NCI-H1436 (cell line): ENCODE results near the gene CD177.
"Not testable (repeated sequence)": the region's sequence is repeated elsewhere in the genome, so short reads cannot be mapped to it uniquely, and the experiment has no call there.

Experiments used
- DNase-seq: peaks from one replicate; lab custom pipeline; 2025; lab: John Stamatoyannopoulos, UW

The CD177 gene

DNA sequence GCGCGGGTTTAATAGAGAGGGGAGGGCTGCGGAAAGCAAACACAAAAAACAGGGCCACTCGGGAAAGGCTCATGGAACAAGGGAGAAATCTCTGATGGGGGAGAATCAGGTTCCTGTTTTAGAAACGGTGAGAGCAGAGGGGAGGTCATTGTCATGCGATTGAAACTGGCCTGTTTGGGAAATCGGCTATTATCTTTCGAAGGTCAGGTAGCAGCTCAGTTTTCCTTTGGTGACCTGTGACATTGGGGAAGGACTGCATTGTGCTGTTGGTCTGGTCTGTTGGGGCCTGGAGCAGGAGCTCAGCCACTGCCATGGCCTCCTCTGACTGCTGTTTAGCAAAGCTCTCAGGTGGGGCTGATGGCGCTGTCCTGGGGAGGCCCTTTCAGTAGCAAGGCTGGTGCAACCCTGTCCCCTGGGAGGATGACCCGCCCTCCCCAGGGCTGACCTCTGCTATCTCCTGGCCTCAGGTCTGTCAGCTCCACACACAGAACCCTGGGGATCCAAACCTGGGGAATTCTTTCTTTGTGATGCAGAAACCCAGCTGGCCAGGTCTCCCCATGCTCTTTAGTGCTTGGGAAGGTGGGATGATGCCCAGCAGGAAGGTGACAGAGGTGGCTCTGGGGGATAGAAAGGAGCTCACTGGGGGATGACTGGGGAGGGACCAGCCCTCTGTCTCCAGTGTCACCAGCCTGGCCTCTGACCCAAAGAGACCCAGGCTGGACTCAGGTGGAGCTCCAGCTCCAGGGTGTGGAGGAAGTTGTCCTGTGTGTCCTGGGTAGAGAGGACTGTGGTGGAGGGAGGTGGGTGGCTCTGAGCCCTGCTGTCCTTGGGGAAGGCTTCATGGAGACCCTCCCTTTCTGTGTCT, 21.2 kb upstream of the CD177 start:
- DNase-seq = no peak

DNA sequence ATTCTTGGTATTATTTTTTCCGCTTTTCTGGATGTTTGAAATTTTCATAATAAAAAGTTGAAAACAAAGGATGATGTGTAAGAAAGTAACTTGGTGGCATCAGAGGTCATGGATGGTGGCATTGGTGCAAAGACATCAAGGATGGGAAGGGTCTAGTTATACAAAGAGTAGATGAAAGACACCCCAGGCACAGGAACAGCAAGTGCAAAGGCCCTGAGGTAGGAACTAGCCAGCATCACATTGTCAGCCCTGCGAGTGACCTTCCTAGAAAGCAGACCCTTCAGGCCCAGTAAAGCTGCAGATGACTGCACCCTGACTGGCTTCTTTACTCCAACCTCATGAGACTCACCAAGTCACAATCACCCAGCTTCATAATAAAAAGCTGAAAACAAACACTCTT, 17.0 kb upstream of the CD177 start:
- DNase-seq = not testable (repeated sequence)

DNA sequence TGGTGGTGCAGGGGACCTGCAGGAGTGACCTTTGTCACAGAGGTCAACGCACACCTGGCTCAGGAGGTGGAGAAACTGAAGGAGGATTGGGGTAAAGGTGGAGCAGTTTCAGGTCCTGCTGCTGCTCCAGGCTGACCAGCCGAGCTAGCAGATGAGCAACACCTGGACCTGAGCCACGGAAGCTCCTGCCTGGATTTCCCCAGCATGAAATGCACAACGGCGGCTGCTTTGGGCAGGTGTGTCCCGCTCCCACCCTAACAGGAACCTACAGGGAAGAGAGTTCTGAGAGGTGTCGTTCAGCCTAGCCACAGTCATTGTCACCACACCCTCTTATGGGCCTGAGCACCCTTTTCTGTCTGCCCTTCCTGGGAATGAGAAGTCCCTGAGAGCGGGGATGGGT, 15.7 kb upstream of the CD177 start:
- DNase-seq = no peak

DNA sequence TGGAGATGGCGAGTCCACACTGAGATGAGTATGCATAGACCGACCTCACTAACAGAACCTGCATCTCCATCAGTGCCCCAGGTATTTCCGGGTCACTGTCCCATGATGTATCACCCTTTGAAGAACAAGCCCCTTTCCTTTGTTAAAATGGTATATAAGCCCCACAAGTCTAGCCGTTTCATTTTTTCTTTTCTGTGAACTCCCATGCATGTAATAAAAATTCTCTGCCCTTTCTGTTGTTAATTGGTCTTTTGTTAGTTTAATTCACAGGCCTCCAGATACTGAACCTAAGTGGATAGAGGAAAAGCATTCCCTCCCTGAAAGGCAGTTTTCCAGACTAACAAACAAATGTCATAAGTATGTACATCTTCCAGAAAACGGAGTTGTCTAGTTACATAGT, 15.0 kb upstream of the CD177 start:
- no peak for DNase-seq

DNA sequence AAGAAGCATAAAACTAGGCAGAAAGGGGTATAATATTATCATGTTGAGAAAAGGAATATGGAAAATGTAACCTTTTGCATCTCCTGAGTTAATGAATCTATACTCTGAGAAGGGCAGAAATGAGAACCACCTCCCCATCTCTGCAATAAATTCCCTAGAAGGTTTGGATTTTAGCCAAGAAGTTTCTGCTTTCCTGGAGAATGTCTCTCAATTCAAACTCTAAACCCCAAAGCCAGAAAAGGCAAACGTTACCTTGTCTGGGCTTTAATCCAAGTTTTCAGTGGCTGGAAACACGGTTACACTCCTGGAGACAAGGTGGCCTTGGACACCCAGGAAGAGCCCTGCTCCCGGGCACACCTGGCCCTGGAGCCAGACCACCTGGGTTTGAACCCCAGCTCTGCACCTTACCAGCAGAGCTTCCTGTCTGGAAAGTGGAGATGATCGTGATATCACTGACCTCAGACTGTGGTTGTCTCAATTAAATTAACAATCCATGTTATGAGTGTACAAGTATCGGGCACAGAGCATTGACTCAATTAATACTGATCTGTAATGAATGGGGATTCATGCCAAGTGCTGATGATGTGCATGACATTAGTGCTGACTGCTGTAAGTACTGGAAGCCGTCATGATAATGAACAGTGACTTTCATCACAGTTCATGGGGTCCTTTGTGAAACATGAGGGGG, 14.1 kb upstream of the CD177 start:
- DNase-seq = not testable (repeated sequence)

DNA sequence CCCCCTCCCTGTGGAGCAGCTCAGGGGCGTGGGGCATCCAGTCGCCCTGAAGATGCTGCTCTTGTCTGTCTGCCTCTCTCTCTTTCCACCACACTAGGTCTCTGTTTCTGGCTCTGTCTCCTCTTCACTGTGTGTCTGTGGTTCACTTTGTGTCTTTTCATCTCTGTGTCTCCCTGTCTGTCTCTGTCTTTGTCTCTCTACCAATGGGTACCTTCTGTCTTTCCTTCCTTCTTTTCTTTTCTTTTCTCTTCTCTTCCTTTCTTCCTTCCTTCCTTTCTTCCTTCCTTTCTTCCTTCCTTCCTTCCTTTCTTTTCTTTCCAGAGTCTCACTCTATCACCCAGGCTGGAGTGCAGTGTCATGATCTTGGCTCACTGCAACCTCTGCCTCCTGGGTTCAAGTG, 13.4 kb upstream of the CD177 start:
- not testable (repeated sequence) for DNase-seq

DNA sequence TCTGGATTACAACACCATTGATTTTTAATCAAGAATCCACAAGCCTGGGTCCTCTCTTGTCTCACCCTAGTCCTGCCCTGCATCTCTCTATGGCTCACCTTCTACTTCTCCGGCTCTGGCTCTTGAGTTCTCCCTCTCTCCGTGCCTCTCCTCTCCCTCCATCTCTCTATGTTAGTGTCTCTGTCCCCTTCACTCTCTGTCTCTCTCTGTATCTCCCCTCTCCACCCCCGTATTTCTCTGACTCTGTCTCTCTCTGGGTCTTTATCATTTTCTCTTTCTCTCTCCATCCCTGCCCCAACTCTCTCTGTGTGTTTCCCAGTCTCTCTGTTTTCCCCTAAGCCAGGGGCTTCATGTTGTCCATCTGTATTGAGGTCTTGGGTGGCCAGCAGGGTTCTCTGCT, 12.4 kb upstream of the CD177 start:
- DNase-seq = not testable (repeated sequence)

DNA sequence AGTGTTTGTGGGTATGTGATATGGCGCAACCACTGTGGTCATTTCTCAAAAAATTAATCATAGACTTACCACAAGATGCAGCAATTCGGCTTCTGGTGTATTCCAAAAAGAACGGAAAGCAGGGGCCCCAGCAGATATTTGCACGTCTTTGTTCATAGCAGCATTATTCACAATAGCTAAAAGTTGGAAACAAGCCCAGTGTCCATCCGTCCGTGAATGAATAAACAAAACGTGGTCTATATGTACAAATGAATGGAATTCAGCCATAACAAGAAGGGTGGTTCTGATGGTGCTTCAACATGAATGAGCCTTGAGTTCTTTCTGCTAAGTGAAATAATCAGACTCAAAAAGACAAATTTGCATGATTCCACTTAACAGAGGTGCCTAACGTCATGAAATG, 11.4 kb upstream of the CD177 start:
- not testable (repeated sequence) for DNase-seq

DNA sequence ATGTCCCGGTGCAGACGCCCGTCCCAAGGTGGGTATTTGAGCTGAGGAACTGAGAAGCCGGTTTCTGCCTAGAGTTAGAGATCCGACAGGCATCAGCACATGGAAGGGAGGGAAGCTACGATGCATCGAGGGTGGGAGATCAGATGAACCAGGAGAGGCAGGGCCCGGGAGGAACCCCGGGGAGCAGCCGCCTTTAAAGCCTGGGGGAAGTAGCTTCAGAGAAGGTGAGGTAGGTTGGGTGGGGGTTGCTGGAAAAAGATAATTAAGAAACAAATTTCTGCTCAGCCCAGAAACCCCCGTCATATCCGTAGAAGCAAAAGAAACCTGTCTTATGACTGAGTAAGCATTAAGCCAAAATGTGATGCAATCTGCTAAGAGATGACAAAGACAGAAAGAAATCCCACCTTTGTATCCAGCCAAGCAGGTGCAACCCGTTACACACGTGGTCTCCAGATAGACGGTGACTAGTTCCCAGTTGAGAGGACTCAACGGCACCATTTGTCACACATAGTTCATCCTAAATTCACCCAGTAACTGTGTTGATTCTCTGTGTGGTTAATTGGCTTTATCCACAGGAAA, 9.1 kb upstream of the CD177 start:
- not testable (repeated sequence) for DNase-seq

DNA sequence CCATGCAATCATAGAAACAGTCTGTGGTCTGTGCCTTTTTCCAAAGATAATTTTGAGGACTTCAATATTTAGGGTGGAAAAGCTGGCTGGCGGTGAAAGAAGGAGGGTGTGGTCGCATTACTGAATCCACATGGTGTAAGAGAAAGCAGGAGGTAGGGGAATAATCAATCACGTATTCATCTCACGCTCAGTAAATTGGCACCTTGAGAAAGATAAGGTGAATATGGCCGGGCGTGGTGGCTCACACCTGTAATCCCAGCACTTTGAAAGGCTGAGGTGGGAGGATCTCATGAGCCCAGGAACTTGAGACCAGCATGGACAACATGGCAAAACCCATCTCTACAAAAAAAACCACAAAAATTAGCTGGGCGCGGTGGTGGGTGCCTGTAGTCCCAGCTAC, 3.7 kb upstream of the CD177 start:
- DNase-seq = not testable (repeated sequence)

DNA sequence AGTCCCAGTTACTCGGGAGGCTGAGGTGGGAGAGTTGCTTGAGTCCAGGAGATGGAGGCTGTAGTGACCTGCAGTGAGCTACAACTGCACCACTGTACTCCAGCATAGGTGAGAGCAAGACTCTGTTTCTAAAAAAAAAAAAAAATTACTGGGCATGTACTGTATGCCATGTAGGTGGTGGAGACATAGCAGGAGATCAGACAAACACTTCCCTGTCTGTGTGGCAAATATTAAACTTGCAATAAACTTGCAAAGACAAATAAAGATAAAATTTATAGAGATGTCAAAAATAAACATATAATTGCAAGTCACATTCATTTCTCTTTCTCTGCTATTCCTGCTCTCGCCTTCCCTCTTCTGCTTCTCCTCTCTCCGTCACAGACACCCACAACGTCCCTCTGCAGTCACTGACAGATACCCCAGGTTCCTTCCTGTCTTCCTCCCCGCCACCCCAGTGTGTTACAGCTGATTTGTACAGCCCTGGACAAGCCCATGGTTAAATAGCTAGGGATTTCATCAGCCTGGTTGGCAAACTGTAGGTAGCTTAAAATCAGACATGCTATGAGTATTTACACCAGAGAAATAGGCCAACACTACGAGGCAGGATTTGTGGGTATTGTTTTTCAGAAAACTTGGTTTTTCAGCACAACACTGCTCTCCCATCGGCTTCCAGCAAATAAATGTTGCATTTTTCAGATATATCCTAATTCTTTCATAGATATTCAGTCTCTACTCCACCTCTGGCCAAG, 1.3 kb upstream of the CD177 start:
- DNase-seq = no peak

DNA sequence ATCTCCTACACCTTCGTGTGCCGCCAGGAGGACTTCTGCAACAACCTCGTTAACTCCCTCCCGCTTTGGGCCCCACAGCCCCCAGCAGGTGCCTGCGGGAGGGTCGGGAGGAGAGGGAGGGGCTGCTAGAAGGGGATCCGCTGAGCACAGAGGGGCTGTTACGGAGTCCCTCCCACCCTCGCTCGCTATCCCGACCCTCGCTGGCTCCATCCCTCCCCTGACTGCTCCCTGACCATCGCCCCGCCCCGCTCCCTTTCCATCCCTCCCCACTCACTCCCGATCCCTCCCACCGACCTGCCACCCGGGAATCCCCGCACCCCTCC, 780 bp downstream of the CD177 start:
- no peak for DNase-seq

DNA sequence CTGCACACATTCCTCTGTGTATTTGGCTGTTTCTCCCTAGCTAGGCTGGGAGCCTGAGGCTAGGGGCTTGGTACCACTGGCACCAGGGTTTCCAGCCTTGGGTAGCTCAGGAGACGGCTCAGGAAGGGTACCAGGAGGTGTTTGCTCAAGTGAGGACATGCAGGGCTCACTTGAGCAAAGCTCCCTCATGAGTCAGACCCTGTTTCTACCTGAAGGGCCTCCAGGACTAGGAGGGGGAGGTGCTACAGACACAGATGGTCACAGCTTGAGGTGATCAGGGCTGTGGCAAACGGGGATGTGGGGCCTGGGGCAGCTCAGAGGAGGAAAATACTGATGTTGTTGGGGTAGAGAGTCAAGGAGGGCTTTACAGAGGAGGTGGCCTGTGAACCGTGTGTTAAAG, 3.3 kb downstream of the CD177 start:
- not testable (repeated sequence) for DNase-seq

DNA sequence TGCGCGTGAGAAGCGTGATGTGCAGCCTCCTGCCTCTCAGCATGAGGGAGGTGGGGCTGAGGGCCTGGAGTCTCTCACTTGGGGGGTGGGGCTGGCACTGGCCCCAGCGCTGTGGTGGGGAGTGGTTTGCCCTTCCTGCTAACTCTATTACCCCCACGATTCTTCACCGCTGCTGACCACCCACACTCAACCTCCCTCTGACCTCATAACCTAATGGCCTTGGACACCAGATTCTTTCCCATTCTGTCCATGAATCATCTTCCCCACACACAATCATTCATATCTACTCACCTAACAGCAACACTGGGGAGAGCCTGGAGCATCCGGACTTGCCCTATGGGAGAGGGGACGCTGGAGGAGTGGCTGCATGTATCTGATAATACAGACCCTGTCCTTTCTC, 8.7 kb downstream of the CD177 start:
- DNase-seq = no peak

DNA sequence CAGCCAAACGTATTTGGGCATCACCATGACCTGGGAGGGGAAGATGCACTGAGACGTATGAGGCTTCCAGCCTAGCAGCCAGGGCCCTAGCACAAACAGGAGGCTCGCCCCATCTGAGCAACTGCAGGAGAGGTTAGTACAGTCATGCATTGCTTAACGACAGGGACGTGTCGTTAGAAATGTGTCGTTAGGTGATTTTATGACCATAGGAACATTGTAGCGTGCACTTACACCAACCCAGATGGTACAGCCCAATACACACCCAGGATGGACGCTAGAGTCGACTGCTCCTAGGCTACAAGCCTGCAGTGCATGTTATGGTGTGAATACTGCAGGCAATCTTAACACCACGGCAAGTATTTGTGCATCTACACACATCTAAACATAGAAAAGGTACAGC, 9.3 kb downstream of the CD177 start:
- DNase-seq = no peak

DNA sequence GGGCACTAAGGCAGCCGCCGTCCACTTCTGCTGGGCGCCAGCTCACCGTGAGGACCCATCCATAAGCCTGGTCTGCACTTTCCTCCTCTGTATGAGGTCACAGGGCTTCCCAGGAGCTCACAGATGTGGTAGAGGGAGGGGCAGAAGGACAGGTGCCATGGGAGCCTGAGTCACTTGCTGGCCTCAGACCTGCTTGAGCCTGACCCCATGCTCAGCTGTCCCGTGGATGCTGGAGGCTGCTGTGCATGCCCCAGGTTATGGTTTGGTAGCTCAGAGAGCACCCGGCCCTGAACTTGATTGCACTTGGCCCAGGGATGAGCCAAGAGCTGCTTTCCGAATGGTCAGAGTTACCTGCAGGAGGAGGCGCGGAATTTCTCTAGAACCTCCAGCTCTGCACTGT, 12.2 kb downstream of the CD177 start:
- not testable (repeated sequence) for DNase-seq

DNA sequence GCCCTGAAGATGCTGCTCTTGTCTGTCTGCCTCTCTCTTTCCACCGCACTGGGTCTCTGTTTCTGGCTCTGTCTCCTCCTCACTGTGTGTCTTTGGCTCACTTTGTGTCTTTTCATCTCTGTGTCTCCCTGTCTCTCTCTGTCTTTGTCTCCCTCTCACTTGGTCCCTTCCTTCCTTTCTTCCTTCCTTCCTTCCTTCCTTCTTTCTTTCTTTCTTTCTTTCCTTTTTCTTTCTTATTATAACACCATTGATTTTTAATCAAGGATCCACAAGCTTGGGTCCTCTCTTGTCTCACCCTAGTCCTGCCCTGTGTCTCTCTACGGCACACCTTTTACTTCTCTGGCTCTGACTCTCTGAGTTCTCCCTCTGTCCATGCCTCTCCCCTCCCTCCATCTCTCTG, 14.3 kb downstream of the CD177 start:
- DNase-seq = no peak

DNA sequence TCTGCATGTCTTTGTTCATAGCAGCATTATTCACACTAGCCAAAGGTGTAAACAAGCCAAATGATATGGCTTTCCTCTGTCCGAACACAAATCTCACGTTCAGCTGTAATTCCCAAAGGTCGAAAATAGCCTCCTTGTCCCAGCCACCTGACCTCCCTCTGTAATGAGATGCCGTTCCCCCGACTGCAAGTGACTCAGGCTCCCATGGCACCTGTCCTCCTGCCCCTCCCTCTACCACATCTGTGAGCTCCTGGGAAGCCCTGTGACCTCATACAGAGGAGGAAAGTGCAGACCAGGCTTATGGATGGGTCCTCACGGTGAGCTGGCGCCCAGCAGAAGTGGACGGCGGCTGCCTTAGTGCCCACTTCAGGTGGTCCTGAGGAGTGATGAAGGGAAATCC, 15.4 kb downstream of the CD177 start:
- not testable (repeated sequence) for DNase-seq

DNA sequence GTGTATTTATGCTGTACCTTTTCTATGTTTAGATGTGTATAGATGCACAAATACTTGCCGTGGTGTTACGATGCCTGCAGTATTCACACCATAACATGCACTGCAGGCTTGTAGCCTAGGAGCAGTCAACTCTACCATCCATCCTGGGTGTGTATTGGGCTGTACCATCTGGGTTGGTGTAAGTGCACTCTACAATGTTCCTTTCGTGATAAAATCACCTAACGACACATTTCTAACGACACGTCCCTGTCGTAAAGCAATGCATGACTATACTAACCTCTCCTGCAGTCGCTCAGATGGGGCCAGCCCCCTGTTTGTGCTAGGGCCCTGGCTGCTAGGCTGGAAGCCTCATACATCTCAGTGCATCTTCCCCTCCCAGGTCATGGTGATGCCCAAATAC, 18.4 kb downstream of the CD177 start:
- no peak for DNase-seq

DNA sequence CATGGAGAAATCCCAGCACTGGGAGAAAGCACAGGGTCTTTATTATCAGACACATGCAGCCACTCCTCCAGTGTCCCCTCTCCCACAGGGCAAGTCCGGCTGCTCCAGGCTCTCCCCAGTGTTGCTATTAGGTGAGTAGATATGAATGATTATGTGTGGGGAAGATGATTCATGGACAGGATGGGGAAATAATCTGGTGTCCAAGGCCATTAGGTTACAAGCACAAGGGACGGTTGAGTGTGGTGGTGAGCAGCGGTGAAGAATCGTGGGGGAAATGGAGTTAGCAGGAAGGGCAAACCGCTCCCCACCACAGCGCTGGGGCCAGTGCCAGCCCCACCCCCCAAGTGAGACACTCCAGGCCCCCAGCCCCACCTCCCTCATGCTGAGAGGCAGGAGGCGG, 19.0 kb downstream of the CD177 start:
- no peak for DNase-seq

DNA sequence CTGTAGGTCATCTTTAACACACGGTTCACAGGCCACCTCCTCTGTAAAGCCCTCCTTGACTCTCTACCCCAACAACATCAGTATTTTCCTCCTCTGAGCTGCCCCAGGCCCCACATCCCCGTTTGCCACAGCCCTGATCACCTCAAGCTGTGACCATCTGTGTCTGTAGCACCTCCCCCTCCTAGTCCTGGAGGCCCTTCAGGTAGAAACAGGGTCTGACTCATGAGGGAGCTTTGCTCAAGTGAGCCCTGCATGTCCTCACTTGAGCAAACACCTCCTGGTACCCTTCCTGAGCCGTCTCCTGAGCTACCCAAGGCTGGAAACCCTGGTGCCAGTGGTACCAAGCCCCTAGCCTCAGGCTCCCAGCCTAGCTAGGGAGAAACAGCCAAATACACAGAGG, 24.1 kb downstream of the CD177 start:
- not testable (repeated sequence) for DNase-seq

DNA sequence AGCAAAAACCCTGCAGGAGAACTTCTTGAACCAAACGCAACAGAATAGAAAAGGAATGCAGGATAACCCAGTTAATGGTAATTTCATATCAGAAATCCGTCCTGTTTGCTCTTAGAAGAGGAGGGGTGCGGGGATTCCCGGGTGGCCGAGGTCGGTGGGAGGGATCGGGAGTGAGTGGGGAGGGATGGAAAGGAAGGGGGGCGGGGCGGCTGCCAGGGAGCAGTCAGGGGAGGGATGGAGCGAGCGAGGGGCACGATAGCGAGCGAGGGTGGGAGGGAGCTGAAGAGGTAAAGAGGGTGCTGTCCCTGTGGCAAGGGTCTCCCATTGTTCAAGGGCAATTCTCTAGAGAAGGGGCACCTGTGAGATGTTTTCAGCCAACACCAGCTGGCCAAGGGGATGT, 26.5 kb downstream of the CD177 start:
- DNase-seq = no peak
